Activated T-cell treated with anti-CD3 and anti-CD28 coated beads for 24 hours (primary cell): Measurements from ENCODE around the gene ZFYVE27.
A peak's percentile ranks its signal among the peaks of the same experiment; 100 is the strongest.

Experiments used
- DNase-seq: peaks from one replicate; pipeline ENCODE4 v3.0.0-alpha.2; 2020; ENCODE audit warnings: low read depth

The ZFYVE27 gene

GRCh38 chr10:97791824-97792721, 55.1 kb downstream of the ZFYVE27 start:
- DNase-seq: peak; percentile 55

GRCh38 chr10:97795886-97796285, 59.0 kb downstream of the ZFYVE27 start:
- no peak for DNase-seq

DNA sequence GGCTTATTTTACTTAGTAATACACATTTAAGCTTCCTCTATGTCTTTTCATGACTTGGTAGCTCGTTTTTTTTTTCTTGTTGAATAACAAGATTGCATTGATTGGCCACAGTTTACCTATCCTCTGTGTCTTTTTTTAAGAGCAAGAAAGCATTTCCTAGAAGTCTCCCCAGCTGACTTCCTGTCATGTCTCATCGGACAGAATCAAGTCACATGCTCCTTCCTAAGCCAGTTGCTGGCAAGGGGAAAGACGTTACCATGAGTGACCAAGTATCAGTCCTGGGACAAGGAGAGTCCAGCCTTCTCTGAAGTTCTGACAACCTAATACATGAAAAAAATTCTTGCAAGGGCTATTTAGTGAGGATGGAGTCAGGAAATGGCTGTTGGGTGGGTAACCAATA, 59.7 kb downstream of the ZFYVE27 start:
- no peak for DNase-seq

GRCh38 chr10:97798958-97799610, 62.2 kb downstream of the ZFYVE27 start:
- DNase-seq: no peak

DNA sequence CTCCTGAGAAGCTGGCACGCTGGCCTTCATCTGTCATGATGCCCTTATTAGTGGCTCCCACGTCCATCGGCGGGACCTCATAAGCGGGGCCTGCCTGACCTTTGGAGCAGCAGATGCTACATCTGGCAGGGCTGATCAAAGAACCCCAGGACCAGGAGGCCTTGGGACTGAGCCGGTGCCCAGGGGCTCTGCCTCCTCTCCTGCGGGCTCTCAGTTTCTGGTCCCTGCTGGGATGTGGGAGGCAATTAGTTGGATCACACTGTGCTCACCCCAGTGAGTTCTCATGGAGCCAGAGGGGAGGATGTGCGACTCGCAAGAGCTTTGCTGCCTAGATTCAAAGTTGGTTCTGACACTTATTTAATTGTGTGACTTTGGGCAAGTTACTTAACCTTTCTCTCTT, 63.5 kb downstream of the ZFYVE27 start:
- no peak for DNase-seq

DNA sequence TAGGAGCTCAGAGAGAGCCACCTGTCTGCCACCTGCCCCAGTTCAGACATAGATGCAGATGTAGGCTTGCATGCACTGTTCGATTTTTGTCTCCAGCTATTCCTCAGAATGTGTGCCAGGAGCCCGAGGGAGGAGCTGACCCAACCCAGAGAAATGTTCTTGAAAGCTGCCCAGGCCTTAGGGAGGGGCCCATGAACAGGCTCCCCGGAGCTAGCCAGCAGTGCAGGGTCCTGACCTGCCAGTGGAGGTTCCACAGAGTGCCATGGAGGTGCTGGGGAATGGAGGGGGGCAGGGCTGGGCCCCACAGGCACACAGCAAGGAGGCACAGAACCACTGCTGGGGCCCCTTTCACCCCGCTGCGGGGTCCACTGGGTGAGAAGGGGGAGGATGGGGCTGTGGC, 64.5 kb downstream of the ZFYVE27 start:
- DNase-seq: no peak

DNA sequence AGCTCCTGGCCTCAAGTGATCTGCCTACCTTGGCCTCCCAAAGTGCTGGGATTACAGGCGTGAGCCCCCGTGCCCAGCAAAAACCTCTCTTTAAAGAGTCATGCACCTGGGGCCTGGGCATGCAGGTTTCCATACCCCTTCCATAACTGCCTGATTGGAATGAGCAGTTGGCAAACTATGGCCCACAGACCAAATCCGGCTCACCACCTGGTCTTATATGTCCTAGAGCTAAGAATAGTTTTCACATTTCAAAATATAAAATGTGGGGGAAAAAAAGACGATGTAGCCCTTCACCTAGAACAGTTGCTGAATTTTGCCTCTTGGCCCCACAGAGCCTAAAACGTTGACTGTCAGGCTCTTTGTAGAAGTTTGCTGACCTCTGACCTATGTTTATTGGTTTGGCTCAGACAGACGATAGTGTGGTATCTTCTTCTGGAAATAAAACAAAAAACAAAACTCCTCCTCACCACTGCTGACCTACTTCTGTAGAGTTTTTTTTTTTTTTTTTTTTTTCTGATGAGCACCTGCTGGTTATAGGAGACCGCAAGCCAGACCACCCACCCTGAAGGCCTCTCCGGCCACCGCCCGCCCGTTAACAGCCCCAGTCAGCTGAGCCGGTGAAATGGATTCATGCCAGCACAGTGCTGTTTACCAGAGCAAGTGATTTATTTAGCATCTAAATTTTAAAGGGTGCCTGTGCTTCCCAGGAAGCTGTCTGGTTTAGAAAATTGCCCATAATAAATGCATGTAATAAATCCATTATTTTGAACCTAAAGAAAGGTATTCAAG, 68.4 kb downstream of the ZFYVE27 start:
- no peak for DNase-seq

DNA sequence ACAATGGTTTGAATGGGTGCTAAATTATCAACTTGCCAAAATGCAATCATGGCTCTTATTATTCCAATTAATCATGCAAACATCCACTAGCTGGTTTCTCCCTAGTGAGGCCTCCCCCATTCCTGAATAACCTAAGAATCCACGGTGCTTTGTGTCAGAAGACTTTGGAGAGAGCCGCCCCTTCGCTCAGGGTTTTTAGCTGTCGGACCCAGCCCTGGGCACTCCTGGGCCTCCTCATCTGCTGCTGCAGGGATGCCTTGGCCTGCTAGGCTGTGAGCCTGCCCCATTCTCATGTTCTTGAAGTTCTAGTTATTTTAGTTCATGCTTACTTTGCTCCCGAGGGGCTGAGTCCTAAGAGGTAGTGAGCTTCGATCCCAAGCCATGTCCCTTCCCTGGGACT, 69.0 kb downstream of the ZFYVE27 start:
- no peak for DNase-seq

- DNase-seq: no peak
Measured at GRCh38 chr10:97810446-97810845, 73.5 kb downstream of the ZFYVE27 start.
